Measurements from ENCODE around the gene GPX3. TPM values are rescaled to one million over a fixed set of nuclear protein-coding genes. Genes with fewer than 3 reads are reported as not detected.

The GPX3 gene
- total RNA-seq, 2 experiments from 2014 or later = not detected

DNA sequence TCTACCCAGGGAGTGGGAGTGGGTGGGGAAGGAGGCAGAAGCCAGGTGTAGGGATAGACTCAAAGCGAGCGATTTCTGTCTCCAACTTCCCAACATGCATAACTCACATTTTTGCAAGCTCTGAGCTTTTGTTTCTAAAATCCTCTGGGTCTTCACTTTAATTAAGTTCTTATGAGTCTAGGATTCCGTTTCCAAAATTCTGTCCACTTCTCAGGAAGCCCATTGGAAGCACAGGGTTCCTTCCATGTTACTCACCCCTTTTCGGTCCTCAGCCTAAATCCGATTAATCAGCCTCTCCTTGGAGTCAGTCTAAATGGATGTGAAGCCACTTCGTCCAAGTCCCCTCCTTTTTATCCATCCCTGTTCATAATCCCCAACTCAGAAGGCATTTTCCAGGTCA lies 1.4 kb downstream of the GPX3 start:
- no peaks in the 10 kb centered on the region for H3K9me3 Mint-ChIP-seq (ENCODE audit: low read depth)
- no peak overlapping the region for H3K4me3 Mint-ChIP-seq
- ATAC-seq (no peak), DNase-seq (no peak)
- H3K36me3 Mint-ChIP-seq = peaks cover 7% of the 10 kb centered on the region
- peaks cover 14% of the 10 kb centered on the region for H3K27me3 Mint-ChIP-seq
- CTCF ChIA-PET = interaction anchor here (1.1 kb wide), 2 partner anchors 10 to 94 kb away, joined by 3 read pairs; no protein-coding TSS in a partner anchor
- H3K4me1 Mint-ChIP-seq = peaks cover 8% of the 10 kb centered on the region
- H3K27ac Mint-ChIP-seq = no peak overlapping the region

DNA sequence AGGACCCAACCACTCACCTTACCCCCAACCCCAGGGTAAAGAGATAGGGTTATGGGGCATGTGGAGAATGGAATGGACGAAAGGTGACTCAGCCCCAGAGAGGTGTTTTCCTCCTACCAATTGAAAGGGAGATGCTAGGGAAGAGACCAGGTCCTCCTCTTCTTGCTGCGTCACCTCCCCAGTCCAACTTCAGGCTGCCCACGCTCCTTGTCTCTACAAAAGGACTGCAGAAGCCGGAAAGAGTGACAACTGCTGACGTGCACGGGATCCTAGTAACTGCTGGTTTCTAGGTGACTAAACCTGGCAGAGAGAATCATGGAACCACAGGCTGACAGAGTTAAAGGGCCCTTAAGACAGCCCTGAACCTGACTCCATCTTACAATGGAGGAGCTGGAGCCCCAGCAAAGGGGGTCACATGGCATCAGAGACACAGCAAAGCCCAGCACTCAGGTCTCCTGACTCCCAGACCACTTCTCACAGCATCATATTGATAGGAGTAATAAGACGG lies 2.2 kb downstream of the GPX3 start:
- Mint-ChIP-seq H3K27ac (no peak overlapping the region), H3K36me3 (peaks cover 10% of the 10 kb centered on the region), H3K9me3 (ENCODE audit: low read depth) (no peaks in the 10 kb centered on the region), H3K4me1 (peaks cover 8% of the 10 kb centered on the region), H3K27me3 (peaks cover 14% of the 10 kb centered on the region), H3K4me3 (no peak overlapping the region)
- DNase-seq (no peak), ATAC-seq (no peak)
- CTCF ChIA-PET = interaction anchor here (0.8 kb wide), 1 partner anchor 26 kb away, joined by 3 read pairs; no protein-coding TSS in a partner anchor

DNA sequence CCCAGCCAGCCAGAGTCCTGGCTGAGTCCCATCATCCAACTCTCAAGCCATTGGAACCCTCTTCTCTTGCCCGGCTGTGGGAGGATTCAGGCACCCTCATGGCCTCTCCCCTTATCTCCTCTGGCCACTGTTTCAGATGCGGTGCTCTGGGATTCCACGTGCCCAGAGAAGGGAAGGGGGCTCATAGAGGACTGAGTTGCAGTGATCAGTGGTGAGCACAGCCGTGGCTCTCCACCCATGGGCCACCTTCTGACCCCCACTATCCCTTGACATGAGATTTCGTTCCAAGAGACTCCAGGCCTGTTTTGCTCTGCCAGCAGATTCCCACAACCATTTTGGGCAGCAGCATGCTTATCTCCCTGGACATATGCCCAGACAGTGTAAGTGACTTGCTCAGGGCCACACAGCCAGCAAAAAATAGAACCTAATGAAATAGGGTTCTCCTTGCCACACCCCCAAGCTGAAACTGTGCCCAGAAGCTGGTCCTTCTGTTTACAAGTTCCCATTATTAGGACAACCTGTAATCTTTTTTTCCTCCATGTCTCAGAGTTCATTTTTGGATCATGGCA lies 2.7 kb downstream of the GPX3 start:
- H3K36me3 Mint-ChIP-seq = peaks cover 10% of the 10 kb centered on the region
- ATAC-seq (no peak), DNase-seq (no peak)
- H3K9me3 Mint-ChIP-seq (ENCODE audit: low read depth) = no peaks in the 10 kb centered on the region
- H3K27ac Mint-ChIP-seq = no peak overlapping the region
- no peak overlapping the region for H3K4me3 Mint-ChIP-seq
- peaks cover 8% of the 10 kb centered on the region for H3K4me1 Mint-ChIP-seq
- CTCF ChIA-PET = interaction anchor here (0.8 to 2.0 kb wide), 2 partner anchors 16 to 25 kb away, joined by 3 to 4 read pairs; no protein-coding TSS in a partner anchor
- peaks cover 14% of the 10 kb centered on the region for H3K27me3 Mint-ChIP-seq

DNA sequence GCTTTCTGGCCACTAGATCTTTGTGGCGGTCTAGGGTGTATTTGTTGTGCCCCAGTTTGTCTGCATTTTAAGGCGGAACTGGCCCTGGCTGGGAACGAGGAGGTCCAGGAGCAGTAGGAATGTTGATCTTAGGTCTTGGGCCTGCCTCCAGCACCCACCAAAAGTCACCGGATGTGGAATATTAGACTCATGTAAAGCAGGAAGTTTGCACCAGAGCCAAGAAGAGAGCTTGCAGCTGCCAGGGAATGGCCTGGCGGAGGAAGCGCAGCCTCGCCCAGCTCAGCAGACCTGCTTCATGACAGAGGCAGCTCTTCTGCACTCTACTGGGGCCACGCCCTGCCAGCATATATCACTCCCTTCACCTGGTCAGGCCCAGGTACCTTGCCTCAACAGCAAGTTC lies 3.3 kb downstream of the GPX3 start:
- no peak overlapping the region for H3K27ac Mint-ChIP-seq
- H3K4me3 Mint-ChIP-seq = no peak overlapping the region
- CTCF ChIA-PET = interaction anchor here (0.8 to 2.0 kb wide), 2 partner anchors 16 to 24 kb away, joined by 3 to 4 read pairs; no protein-coding TSS in a partner anchor
- H3K27me3 Mint-ChIP-seq = peaks cover 14% of the 10 kb centered on the region
- no peak for DNase-seq
- H3K4me1 Mint-ChIP-seq = peaks cover 8% of the 10 kb centered on the region
- ATAC-seq = no peak
- peaks cover 14% of the 10 kb centered on the region for H3K36me3 Mint-ChIP-seq
- H3K9me3 Mint-ChIP-seq (ENCODE audit: low read depth) = no peaks in the 10 kb centered on the region

DNA sequence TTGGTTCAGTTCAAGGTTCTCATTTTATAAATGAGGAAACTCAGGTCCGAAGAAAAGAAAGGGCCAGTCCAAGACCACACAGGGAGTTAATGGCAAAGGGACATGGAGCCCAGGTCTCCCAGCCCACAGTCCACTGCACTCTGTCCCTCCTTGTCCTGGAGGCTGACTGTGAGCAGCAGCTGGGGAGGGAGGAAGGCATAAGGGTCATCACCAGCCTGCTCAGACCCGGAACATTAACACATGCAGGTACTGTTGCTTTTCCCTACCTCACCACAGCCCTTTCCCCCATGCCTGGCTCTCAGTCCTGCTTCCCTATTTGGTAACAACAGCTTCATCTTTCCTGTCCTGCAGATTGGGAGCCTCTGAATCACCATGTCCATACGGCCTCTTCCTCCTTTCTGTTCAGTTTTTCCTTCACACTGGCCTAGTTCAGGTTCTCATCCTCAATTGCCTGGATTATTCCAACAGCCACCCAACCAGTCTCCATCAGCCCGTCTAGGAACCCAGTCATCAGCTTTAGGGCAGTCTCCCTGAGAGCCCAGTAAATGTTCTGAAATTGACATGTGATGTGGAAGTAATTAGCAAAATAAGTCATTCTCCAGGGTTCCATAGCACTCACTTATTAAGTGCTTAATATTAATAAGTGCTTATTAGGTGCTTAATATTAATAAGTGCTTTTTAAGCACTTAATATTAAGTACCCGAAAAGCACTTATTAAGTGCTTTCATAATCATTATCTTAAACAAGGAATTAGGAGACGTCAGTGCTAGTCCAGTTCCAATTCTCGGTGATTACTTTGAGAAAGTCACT lies 4.3 kb downstream of the GPX3 start:
- DNase-seq (no peak), ATAC-seq (no peak)
- Mint-ChIP-seq H3K27ac (no peak overlapping the region), H3K36me3 (peaks cover 20% of the 10 kb centered on the region), H3K4me1 (peaks cover 2% of the 10 kb centered on the region), H3K9me3 (ENCODE audit: low read depth) (no peaks in the 10 kb centered on the region), H3K4me3 (no peak overlapping the region), H3K27me3 (peaks cover 13% of the 10 kb centered on the region)
- CTCF ChIA-PET = interaction anchor here (2.0 kb wide), 1 partner anchor 15 kb away, joined by 4 read pairs; no protein-coding TSS in a partner anchor

DNA sequence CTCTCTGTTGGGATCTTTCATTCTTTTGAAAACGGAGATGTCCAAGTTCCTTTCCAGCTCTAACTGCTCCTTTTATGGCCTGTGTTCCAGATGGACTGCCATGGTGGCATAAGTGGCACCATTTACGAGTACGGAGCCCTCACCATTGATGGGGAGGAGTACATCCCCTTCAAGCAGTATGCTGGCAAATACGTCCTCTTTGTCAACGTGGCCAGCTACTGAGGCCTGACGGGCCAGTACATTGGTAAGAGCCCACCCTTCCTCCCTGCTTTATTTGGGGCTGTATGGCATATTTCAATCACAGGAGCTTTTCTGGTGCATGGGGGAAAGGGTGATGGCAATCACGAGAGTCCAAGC lies 4.8 kb downstream of the GPX3 start:
- Mint-ChIP-seq H3K27ac (no peak overlapping the region), H3K4me3 (no peak overlapping the region), H3K27me3 (peaks cover 7% of the 10 kb centered on the region), H3K4me1 (peaks cover 2% of the 10 kb centered on the region), H3K36me3 (peaks cover 21% of the 10 kb centered on the region), H3K9me3 (ENCODE audit: low read depth) (no peaks in the 10 kb centered on the region)
- DNase-seq = no peak
- ATAC-seq = no peak
- CTCF ChIA-PET = no interaction called here

DNA sequence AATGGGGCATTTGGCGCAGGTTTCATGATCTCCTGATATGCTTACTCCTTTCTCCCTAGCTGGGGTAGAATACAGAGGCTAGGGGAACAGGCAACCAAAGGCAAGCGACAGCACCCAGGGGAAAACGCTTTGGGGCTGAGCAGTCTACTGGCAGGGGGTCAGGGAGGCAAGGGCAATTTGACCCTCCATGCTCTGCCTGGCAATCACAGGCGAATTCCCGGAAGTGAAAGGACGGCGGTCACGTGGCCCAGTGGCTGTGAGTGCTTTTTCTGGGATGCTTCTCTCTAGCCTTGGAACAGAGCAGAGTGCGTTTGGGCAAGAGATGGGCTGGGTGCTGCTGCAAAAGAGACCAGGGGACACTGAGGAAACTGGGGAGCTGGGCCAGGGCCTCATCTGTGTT lies 5.7 kb downstream of the GPX3 start:
- Mint-ChIP-seq H3K4me3 (no peak overlapping the region), H3K9me3 (ENCODE audit: low read depth) (no peaks in the 10 kb centered on the region), H3K4me1 (no peaks in the 10 kb centered on the region), H3K27ac (no peak overlapping the region), H3K36me3 (peaks cover 24% of the 10 kb centered on the region), H3K27me3 (peaks cover 1% of the 10 kb centered on the region)
- DNase-seq = no peak
- CTCF ChIA-PET = no interaction called here
- no peak for ATAC-seq

DNA sequence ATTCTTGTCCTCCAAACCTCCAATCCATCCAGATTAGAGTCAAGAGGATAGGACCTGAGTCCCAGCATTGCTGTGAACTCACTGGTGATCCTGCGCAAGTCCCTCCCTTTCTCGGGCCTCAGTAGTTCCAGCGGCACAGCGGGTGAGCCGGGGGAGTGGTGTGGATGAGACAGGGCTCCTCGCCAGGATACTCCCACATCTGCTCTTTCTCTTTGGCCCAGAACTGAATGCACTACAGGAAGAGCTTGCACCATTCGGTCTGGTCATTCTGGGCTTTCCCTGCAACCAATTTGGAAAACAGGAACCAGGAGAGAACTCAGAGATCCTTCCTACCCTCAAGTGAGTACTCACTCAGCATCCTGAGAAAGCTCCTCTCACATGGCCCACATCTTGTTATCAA lies 6.3 kb downstream of the GPX3 start:
- Mint-ChIP-seq H3K9me3 (ENCODE audit: low read depth) (no peaks in the 10 kb centered on the region), H3K4me3 (no peak overlapping the region), H3K27me3 (no peaks in the 10 kb centered on the region), H3K36me3 (peaks cover 29% of the 10 kb centered on the region), H3K27ac (no peak overlapping the region), H3K4me1 (no peaks in the 10 kb centered on the region)
- ATAC-seq (no peak), DNase-seq (no peak)
- CTCF ChIA-PET = no interaction called here

DNA sequence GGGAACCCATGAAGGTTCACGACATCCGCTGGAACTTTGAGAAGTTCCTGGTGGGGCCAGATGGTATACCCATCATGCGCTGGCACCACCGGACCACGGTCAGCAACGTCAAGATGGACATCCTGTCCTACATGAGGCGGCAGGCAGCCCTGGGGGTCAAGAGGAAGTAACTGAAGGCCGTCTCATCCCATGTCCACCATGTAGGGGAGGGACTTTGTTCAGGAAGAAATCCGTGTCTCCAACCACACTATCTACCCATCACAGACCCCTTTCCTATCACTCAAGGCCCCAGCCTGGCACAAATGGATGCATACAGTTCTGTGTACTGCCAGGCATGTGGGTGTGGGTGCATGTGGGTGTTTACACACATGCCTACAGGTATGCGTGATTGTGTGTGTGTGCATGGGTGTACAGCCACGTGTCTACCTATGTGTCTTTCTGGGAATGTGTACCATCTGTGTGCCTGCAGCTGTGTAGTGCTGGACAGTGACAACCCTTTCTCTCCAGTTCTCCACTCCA lies 7.6 kb downstream of the GPX3 start:
- no peaks in the 10 kb centered on the region for H3K27me3 Mint-ChIP-seq
- H3K9me3 Mint-ChIP-seq (ENCODE audit: low read depth) = no peaks in the 10 kb centered on the region
- ATAC-seq (no peak), DNase-seq (no peak)
- CTCF ChIA-PET = no interaction called here
- H3K4me3 Mint-ChIP-seq = no peak overlapping the region
- no peak overlapping the region for H3K27ac Mint-ChIP-seq
- H3K4me1 Mint-ChIP-seq = no peaks in the 10 kb centered on the region
- H3K36me3 Mint-ChIP-seq = peaks cover 30% of the 10 kb centered on the region

DNA sequence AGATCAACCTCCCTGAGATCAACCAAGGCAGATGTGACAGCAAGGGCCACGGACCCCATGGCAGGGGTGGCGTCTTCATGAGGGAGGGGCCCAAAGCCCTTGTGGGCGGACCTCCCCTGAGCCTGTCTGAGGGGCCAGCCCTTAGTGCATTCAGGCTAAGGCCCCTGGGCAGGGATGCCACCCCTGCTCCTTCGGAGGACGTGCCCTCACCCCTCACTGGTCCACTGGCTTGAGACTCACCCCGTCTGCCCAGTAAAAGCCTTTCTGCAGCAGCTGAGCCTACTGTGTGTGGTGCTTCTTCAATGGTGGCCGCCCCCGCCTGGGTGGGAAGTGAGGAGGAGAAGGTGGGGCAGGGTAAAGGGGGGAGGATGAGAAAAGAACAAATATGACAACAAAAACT lies 8.3 kb downstream of the GPX3 start:
- Mint-ChIP-seq H3K4me3 (no peak overlapping the region), H3K9me3 (ENCODE audit: low read depth) (no peaks in the 10 kb centered on the region), H3K36me3 (peaks cover 32% of the 10 kb centered on the region), H3K27ac (no peak overlapping the region), H3K27me3 (no peaks in the 10 kb centered on the region), H3K4me1 (no peaks in the 10 kb centered on the region)
- no peak for ATAC-seq
- CTCF ChIA-PET = no interaction called here
- DNase-seq = no peak

DNA sequence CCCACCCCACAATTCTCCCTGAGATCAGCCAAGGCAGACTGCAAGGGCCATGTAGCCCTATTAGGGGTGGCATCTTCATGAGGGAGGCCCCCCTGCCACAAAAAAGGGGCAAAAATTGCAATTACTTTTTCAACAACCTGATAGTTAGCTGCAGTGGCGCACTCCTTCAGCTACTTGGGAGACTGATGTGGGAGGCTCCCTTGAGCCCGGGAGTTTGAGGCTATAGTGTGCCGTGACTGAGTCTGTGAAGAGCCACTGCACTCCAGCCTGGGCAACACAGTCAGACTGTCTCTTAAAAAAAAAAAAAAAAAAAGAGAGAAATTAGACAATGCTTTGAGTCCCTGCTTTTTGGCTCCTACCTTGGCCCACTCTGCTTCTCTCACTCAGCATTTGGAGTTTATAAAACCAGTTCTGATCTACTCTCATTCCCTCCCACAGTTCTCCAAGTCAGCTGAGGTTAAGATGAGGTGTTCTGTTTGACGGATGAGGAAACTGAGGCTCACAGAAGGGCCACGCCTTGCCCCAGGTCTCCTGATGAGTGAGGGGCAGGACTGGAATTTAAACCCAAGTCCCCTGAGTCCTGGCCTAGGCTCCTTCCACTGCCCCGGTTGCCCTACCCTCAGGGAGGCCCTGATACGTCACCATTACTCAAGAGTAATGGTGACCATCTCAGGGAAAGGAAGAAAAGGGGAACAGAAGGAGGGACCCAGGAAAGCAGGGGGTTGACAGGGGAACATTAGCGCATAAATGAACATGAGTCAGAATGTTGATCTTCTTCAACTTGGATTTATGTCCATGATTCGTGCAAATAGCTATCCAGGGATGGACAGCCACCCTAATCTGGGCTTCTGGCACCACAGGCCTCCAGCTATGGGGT lies 9.0 kb downstream of the GPX3 start:
- Mint-ChIP-seq H3K4me1 (no peaks in the 10 kb centered on the region), H3K9me3 (ENCODE audit: low read depth) (no peaks in the 10 kb centered on the region), H3K36me3 (peaks cover 39% of the 10 kb centered on the region), H3K4me3 (no peak overlapping the region), H3K27ac (no peak overlapping the region), H3K27me3 (no peaks in the 10 kb centered on the region)
- no peak for DNase-seq
- no peak for ATAC-seq
- CTCF ChIA-PET = no interaction called here

DNA sequence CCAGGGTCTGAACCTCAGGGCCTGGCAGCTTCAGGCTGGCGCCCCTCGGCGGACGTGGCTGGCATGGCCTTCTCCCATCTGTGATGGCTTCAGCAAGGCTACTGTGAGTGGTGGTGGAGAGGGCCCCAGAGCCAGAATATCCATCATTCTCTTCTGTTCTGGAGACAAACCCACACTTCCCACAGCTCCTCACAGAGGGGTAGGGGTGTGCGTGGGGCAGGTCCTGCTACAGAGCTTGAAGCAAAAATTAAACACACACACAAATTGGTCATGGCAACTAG lies 9.6 kb downstream of the GPX3 start:
- CTCF ChIA-PET = interaction anchor here (0.9 kb wide), 1 partner anchor 22 kb away, joined by 3 read pairs; no protein-coding TSS in a partner anchor
- Mint-ChIP-seq H3K9me3 (ENCODE audit: low read depth) (no peaks in the 10 kb centered on the region), H3K27ac (no peak overlapping the region), H3K27me3 (no peaks in the 10 kb centered on the region), H3K36me3 (peaks cover 44% of the 10 kb centered on the region), H3K4me3 (no peak overlapping the region), H3K4me1 (no peaks in the 10 kb centered on the region)
- no peak for DNase-seq
- ATAC-seq = no peak

DNA sequence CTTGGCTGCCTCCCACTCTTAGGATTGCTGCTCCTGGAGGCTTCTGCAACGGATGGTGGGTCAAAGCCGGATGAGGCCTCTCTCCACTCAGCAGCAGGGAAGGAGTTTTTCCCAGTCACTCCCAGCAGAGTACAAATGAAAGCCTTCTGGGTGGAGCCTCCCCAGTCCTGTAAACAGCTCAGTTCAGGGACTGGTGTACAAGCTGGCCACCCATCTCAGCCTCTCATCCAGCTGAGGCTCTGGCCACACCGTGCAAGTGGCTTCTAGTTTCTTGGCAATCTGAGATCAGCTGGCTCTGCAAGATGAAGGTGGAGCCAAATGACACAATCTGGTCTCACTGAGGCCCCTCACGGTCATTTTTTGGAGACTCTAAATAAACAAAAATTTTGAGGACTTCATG lies 10.0 kb downstream of the GPX3 start:
- CTCF ChIA-PET = interaction anchor here (0.9 kb wide), 1 partner anchor 21 kb away, joined by 3 read pairs; no protein-coding TSS in a partner anchor
- Mint-ChIP-seq H3K4me3 (no peak overlapping the region), H3K4me1 (no peaks in the 10 kb centered on the region), H3K9me3 (ENCODE audit: low read depth) (no peaks in the 10 kb centered on the region), H3K36me3 (peaks cover 44% of the 10 kb centered on the region), H3K27me3 (no peaks in the 10 kb centered on the region), H3K27ac (no peak overlapping the region)
- no peak for DNase-seq
- ATAC-seq = no peak
